Amygdala (tissue), 56 donors: Measurements from ENCODE around the gene CTRB1.

Experiments
- DNase-seq, 56 donors: peaks; one replicate each; lab custom pipeline; 2025; lab: John Stamatoyannopoulos, UW

Gene CTRB1

DNA sequence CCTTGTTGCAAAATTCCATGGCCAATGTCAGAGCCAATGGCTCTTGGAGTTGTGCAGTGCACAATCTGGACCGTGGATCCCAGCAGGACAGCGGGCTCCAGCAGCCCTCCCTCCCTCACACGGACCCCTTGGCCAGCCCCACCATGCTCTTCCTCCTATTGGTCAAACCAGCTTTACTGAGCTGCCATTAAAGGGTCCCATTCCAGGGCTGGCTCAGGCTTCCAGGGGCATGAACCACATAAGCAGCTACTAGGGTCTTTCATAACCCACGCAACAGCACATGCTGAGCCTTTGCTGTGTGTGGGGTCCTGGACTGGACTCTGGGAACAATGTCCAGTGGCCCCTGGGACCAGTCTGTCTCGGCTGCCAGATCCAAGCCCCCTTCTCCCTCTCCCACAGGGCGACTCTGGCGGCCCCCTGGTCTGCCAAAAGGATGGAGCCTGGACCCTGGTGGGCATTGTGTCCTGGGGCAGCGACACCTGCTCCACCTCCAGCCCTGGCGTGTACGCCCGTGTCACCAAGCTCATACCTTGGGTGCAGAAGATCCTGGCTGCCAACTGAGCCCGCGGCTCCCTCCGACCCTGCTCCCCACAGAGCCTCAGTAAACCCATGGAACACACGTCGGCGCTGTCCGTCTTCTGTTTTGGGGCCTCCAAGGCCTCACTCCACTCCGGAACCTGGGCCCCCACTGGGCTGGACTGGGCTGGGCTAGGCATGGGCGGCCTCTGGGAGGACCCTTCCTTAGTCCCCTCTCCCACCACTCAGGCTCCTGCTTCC lies 5.7 kb downstream of the CTRB1 start:
- no peak for DNase-seq

GRCh38 chr16:75225092-75225491 lies 6.3 kb downstream of the CTRB1 start:
- DNase-seq = no peak

- DNase-seq = no peak
Observed at GRCh38 chr16:75225678-75226515, 7.1 kb downstream of the CTRB1 start.

DNA sequence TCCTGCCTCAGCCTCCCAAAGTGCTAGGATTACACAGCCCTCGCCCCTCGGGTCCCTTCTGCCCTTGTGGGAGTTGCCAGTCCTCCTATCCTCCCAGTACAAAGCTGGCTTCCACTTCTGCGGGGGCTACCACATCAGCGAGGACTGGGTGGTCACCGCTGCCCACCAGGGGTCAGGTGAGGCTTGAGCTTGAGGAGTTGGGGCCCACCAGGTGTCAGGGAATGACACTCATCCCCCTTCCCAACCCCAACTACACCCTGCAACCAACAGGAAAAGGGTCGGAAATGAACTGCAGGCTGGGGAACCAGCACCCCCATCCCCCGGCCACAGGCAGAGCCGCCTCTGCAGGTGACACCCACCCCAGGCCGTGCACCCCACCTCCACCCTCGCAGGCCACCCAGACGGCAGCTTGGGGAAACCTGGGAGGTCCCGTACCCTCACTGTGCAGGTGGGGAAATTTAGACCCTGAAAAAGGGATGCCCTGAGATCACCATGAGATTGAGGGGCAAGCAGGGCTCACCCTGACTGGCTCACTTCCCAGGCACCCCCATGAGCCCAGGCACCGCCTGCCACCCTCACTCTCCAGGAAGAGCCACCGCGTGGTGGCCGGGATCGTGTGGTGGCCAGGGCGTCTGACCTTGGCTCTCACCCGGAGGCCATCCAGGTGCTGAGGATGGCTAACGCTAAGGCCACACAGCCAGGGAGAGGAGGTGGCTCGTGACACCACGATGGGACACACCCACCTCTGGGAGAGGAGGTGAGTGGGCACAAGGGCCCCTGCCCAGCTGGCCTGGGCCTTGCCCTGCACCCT lies 8.0 kb downstream of the CTRB1 start:
- DNase-seq = no peak

DNA sequence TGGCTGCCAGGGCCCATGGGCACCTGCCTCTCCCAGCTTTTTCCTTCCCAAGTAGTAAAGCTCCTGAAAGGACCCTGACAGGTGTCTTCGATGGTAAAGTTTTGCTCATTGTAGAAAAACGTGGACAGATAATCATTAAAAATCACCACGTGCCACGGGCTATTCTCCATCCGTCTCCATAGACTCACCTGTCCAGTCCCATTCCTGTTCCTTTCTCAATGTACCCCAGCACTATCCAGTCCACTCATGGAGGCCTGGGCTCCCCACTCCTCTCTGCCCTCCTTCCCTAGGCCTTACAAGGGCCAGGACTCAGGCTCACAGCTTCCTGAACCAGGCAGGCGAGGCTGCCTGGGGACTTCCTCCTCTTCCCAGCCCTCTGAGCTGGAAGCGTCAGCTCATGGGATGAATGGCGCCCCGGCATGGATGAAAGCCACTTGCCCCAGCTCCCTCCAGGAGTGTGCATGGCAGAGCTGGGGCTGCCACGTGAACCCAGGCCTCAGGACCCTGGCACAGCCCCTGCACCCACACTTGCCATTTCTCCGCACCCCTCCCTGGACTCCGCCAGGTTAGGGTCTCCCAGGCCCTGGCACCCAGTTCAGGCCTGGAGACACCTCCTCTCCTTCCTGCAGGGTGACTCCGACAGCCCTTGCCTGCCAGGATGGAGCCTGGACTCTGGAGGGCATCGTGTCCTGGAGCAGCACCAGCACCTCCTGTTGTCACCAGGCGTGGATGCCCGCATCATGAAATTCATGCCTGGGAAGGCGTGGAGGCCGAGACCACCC lies 8.8 kb downstream of the CTRB1 start:
- DNase-seq = no peak

GRCh38 chr16:75228143-75228976 lies 9.6 kb downstream of the CTRB1 start:
- DNase-seq = no peak

DNA sequence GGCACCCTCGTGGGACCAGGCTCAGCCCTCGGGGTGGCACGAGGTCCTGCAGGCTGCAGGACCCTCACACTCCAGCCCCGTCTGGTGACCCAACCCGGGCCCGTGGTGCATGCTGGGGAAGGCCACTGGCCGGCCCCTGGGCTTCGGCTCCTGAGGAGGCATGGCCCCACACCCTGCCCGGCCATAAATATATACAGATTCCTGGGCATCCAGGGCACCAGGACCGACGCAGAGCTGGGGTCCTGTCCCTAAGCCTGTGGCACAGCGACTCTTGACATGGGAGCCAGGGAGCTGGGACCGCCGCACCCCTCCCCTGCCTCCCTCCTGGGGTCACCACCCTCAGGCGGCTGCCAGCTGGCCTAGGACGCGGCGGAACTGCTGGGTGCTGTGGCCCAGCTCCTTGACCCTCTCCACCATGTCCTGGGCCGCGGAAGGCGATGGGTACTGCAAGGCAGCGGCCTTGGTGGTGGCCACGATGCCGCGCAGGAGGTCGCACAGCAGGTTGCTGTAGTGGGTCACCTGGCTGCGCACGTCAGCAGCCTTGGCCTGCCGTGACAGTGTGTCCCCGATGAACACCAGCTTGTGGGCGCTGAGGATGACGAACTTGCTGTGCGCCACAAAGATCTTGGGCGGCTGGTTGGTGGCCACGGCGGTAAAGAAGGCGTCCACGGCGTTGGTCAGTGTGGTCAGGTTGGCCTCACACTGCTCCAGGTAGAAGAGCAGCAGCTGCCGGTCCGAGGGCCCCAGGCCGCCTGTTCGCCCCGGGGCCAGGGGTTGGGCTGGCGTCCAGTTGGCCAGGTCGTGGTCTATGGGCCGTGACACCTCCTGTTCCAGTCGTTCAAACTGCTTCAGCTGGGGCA lies 10.6 kb downstream of the CTRB1 start:
- DNase-seq = no peak

- no peak for DNase-seq
Observed at GRCh38 chr16:75230471-75231110, 11.8 kb downstream of the CTRB1 start.

- DNase-seq = no peak
Observed at GRCh38 chr16:75231570-75231969, 12.8 kb downstream of the CTRB1 start.

DNA sequence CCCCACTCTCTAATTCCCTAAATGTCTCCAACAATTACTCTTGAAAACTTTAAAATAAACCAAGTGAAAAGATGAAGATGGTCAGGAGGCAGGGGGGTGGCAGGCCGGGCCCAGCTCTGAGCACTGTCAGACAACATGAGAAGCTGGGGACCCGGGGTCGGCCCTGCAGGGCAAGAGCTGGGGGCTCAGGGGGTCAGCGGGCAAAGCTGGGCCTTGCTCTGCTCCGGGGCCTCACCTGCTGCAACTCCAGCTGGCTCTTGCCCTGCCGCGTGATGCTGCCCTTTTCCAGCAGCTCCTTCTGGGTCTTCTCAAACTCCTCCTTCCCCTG lies 14.8 kb downstream of the CTRB1 start:
- no peak for DNase-seq

GRCh38 chr16:75234856-75235696 lies 16.3 kb downstream of the CTRB1 start:
- peak in 11 of 56 donors; percentile 15 to 45 (median 33) for DNase-seq

- no peak for DNase-seq
Observed at GRCh38 chr16:75235721-75236193, 17.0 kb downstream of the CTRB1 start.

GRCh38 chr16:75236232-75236631 lies 17.4 kb downstream of the CTRB1 start:
- no peak for DNase-seq

DNA sequence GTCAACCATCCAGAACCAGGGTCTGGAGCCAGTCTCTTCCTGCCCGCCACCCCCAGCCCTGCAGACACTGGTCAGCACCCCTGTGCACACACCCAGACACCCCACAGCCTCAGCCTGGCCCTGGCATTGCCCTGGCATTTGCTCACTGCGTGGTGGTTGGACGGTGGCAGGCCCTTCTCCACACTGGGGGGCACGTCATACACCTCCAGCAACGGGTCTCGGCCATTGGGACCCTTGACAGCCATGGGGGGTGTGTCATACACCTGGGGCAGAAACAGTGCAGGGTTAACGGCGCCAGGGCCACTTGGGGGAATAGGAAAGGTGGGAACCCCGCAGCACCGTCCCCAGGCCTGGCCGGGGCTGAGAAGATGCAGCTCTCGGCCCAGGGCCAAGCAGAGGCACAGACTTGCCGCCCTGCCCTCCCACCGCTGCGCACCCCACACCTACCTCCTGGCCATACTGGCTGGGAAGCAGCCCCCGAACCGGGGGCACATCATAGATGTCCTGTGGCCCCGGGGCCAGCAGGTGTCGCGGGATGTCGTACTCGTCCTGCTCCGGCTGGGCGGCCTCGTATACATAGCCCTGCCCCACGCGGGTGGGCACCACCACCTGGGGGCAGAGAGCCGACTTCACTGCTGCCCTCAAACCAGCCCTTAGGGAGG lies 18.1 kb downstream of the CTRB1 start:
- peak in 1 of 56 donors; percentile 10 for DNase-seq

DNA sequence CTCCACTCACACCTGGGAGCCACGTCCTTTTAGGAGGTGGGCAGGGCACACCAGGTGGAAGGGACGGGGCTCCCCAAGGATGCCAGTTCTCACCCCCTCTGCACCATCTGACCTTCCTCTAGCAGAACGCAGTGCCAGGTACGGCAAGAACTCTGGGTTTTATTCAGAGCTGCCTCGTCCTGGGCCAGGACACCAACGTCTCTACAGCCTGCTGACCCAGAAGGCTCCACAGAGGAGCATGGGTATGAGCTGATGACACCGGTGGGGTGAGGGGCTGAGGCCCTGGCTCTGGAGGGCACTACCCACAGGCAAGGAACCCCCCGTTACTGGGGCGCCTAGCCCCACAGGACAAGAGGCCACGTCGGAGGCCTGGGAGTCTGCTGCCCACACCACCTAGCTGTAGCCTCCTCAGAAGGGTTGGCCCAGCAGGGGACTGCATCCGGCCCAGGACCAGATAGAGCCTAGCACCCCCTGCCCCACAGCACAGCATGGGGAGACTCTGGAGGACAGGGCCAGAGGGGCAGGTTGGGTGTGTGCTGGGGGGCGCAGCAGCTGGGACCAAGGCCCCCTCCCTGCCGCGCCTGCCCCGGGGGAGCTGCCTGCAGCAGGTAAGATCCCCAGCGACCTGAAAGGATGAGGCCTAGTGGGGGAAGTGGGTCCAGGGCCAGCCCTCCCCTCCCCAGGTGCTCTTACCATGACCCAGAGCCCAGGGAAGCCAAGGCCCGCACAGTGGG lies 18.8 kb downstream of the CTRB1 start:
- DNase-seq = peak in 1 of 56 donors; percentile 48
